CD4-positive, alpha-beta T cell treated with Interleukin-6 at 100 ng/mL for 8 hours (primary cell): ENCODE results near the gene SKIDA1.

ENCODE experiments used
- DNase-seq: peaks from one replicate; pipeline ENCODE4 v3.0.0-alpha.2; 2020; ENCODE audit warnings: mixed read lengths, low spot score

SKIDA1 gene

GRCh38 chr10:21482821-21483220 is 42.7 kb downstream of the SKIDA1 start:
- no peak for DNase-seq

- no peak for DNase-seq
Observed at GRCh38 chr10:21481407-21481806, 44.1 kb downstream of the SKIDA1 start.

- DNase-seq = no peak
Observed at GRCh38 chr10:21479570-21480315, 45.7 kb downstream of the SKIDA1 start.

- DNase-seq = no peak
Observed at GRCh38 chr10:21475393-21475792, 50.1 kb downstream of the SKIDA1 start.

- no peak for DNase-seq
Observed at GRCh38 chr10:21473541-21473940, 51.9 kb downstream of the SKIDA1 start.

GRCh38 chr10:21473135-21473534 is 52.3 kb downstream of the SKIDA1 start:
- no peak for DNase-seq

GRCh38 chr10:21468086-21468485 is 57.4 kb downstream of the SKIDA1 start:
- DNase-seq = no peak

GRCh38 chr10:21467633-21468032 is 57.8 kb downstream of the SKIDA1 start:
- DNase-seq = no peak

- no peak for DNase-seq
Observed at GRCh38 chr10:21464134-21464533, 61.3 kb downstream of the SKIDA1 start.
